GM12872 (cell line): Measurements from ENCODE around the gene ZSCAN21.
A peak's percentile ranks its signal among the peaks of the same experiment; 100 is the strongest.

Experiments
- CTCF ChIP-seq: IDR thresholded peaks from 3 replicates; pipeline ENCODE4 v1.5.1; 2011; ENCODE audit warnings: low read depth, mild to moderate bottlenecking, low read length, moderate library complexity; ENCODE audit not compliant: insufficient read depth

The ZSCAN21 gene

GRCh38 chr7:100081535-100082102 lies 32.0 kb downstream of the ZSCAN21 start, which contains the start of gene ZNF3:
ZNF3 (minus strand) TSS chr7:100081723; CDS start chr7:100077357, 4,366 bp downstream.
- peak; percentile 82 for TF ChIP-seq CTCF

GRCh38 chr7:100082978-100083377 lies 33.4 kb downstream of the ZSCAN21 start:
- no peak for TF ChIP-seq CTCF

GRCh38 chr7:100085515-100085914 lies 35.9 kb downstream of the ZSCAN21 start:
- no peak for TF ChIP-seq CTCF

- TF ChIP-seq CTCF, result no peak
These were observed 37.6 kb downstream of the ZSCAN21 start for GRCh38 chr7:100087055-100087750.

- no peak for TF ChIP-seq CTCF
These were observed 38.6 kb downstream of the ZSCAN21 start for GRCh38 chr7:100088095-100088620.

GRCh38 chr7:100088621-100089457 lies 39.3 kb downstream of the ZSCAN21 start, which contains the start of gene COPS6:
COPS6 (plus strand) TSS chr7:100088969; CDS start chr7:100088991, 22 bp downstream.
- no peak for TF ChIP-seq CTCF
